HCT116 (cell line): ENCODE data around the gene MAP2K6. TPM values are rescaled to one million over a fixed set of nuclear protein-coding genes. Genes with fewer than 3 reads are reported as not detected.

ENCODE experiments used
- ATAC-seq: fragments of 200-7000 bp; cut with Tn5 transposase; 2 replicates; pipeline ENCODE4 v1.9.1; 2020; ENCODE audit warnings: mild to moderate bottlenecking, moderate library complexity
- BruUV-seq: library from RNA; stranded (reverse); fragments of 400-500 nt; replicated peaks from 2 replicates; lab custom pipeline; 2021; lab: Mats Ljungman, UMichigan
- CTCF ChIA-PET: fragments of 300-600 bp; sonication (Branson Sonifier 250); formaldehyde crosslinking; loops from one replicate; lab custom pipeline; 2021; ENCODE audit warnings: antibody characterized with exemption; lab: Charles Lee
- POLR2A ChIA-PET: fragments of 300-600, 350-600 bp; sonication (Branson Sonifier 250); formaldehyde crosslinking; loops from one replicate; lab custom pipeline; 2021; ENCODE audit warnings: antibody characterized with exemption; lab: Charles Lee
- RAD21 ChIA-PET, 2 experiments: fragments of 300-600 bp; sonication (Branson Sonifier 250); formaldehyde crosslinking; loops; one replicate each; lab custom pipeline; 2023; ENCODE audit warnings: low total read pairs in 2 of 2; ENCODE audit not compliant: uncharacterized antibody in 2 of 2, unreplicated experiment in 2 of 2, low non-redundant PET in 1 of 2; lab: Charles Lee
- DNase-seq: peaks from one replicate; pipeline ENCODE4 v3.0.0-alpha.2; 2010; ENCODE audit warnings: low read depth, low spot score
- H2AFZ ChIP-seq: fragments of 200-600 bp; shearing (Covaris generic), sonication (generic); 2 replicates; pipeline ENCODE4 v1.6.1; 2017; ENCODE audit warnings: low read depth, mixed run types, mixed read lengths, antibody characterized with exemption, low read length; ENCODE audit not compliant: poor library complexity, severe bottlenecking
- H3K27ac ChIP-seq: 2 replicates; pipeline ENCODE4 v1.5.1; 2012; ENCODE audit warnings: low read depth, low read length
- H3K27me3 ChIP-seq: fragments of 200-600 bp; sonication (generic); 2 replicates; pipeline ENCODE4 v1.6.1; 2016; ENCODE audit warnings: mixed run types, low read length, mixed read lengths; ENCODE audit not compliant: insufficient read depth
- H3K36me3 ChIP-seq, 2 experiments: fragments of 200-500 bp in 1 of 2; fragments of 200-600 bp in 1 of 2; sonication (Bioruptor generic) in 1 of 2; sonication (generic) in 1 of 2; 2 replicates each; pipeline versions ENCODE4 v1.5.1 to v1.6.1; 2014 to 2016; ENCODE audit warnings: low read length in 2 of 2, inconsistent platforms in 1 of 2, mixed read lengths in 1 of 2, mixed run types in 1 of 2; ENCODE audit not compliant: insufficient read depth in 2 of 2, control insufficient read depth in 1 of 2
- H3K4me1 ChIP-seq, 2 experiments: fragments of 200-600 bp in 1 of 2; sonication (generic) in 1 of 2; 2 replicates each; pipeline versions ENCODE4 v1.5.1 to v1.6.1; 2012 to 2017; ENCODE audit warnings: low read length in 2 of 2, inconsistent platforms in 1 of 2, mild to moderate bottlenecking in 1 of 2, mixed read lengths in 1 of 2, mixed run types in 1 of 2, moderate library complexity in 1 of 2; ENCODE audit not compliant: insufficient read depth in 2 of 2, control insufficient read depth in 1 of 2
- H3K4me2 ChIP-seq: fragments of 200-600 bp; sonication (generic); 2 replicates; pipeline ENCODE4 v1.6.1; 2017; ENCODE audit warnings: mixed run types, low read length, mixed read lengths
- H3K4me3 ChIP-seq, 2 experiments: fragments of 200-600 bp in 1 of 2; sonication (generic) in 1 of 2; replicated peaks in 1 of 2; 2 replicates each; pipeline ENCODE4 v1.5.1; 2011 to 2016; ENCODE audit warnings: low read length in 2 of 2, control low read depth in 1 of 2, low read depth in 1 of 2, mild to moderate bottlenecking in 1 of 2, mixed read lengths in 1 of 2, mixed run types in 1 of 2
- H3K79me2 ChIP-seq: fragments of 200-600 bp; sonication (generic); 2 replicates; pipeline ENCODE4 v1.6.1; 2017; ENCODE audit warnings: mild to moderate bottlenecking, mixed run types, low read length, moderate library complexity, mixed read lengths; ENCODE audit not compliant: insufficient read depth
- H3K9ac ChIP-seq: fragments of 200-600 bp; sonication (generic); 2 replicates; pipeline ENCODE4 v1.6.1; 2016; ENCODE audit warnings: low read length, mixed read lengths
- H3K9me2 ChIP-seq: fragments of 200-600 bp; sonication (generic), shearing (Covaris generic); 2 replicates; pipeline ENCODE4 v1.6.1; 2017; ENCODE audit warnings: mixed run types, mild to moderate bottlenecking, moderate library complexity; ENCODE audit not compliant: insufficient read depth
- H3K9me3 ChIP-seq, 2 experiments: fragments of 200-500 bp in 1 of 2; fragments of 200-600 bp in 1 of 2; sonication (Bioruptor generic) in 1 of 2; sonication (generic) in 1 of 2; 2 replicates each; pipeline ENCODE4 v1.6.1; 2014 to 2017; ENCODE audit warnings: low read length in 2 of 2, mixed read lengths in 2 of 2, inconsistent platforms in 1 of 2, low read depth in 1 of 2, mild to moderate bottlenecking in 1 of 2, mixed run types in 1 of 2, moderate library complexity in 1 of 2; ENCODE audit not compliant: control insufficient read depth in 1 of 2, insufficient read depth in 1 of 2
- H4K20me1 ChIP-seq: fragments of 200-600 bp; sonication (generic), shearing (Covaris generic); 2 replicates; pipeline ENCODE4 v1.6.1; 2017; ENCODE audit warnings: mixed run types, mild to moderate bottlenecking, moderate library complexity; ENCODE audit not compliant: insufficient read depth
- ATF3 ChIP-seq: IDR thresholded peaks from 2 replicates; pipeline ENCODE4 v1.6.1; 2012
- CTCF ChIP-seq, 3 experiments: fragments of 200-600 bp in 1 of 3; sonication (generic) in 1 of 3; IDR thresholded peaks in 2 of 3; conservative IDR thresholded peaks in 1 of 3; 2 replicates each; pipeline ENCODE4 v1.5.1; 2012 to 2017; ENCODE audit warnings: low read depth in 2 of 3, low read length in 2 of 3, antibody characterized with exemption in 1 of 3, borderline replicate concordance in 1 of 3, control low read depth in 1 of 3, mild to moderate bottlenecking in 1 of 3, mixed read lengths in 1 of 3, mixed run types in 1 of 3, moderate library complexity in 1 of 3; ENCODE audit not compliant: insufficient read depth in 1 of 3
- EGR1 ChIP-seq: IDR thresholded peaks from 2 replicates; pipeline ENCODE4 v1.6.1; 2012; ENCODE audit warnings: low read depth
- ELF1 ChIP-seq: IDR thresholded peaks from 2 replicates; pipeline ENCODE4 v1.6.1; 2012; ENCODE audit warnings: low read depth, borderline replicate concordance
- EZH2 ChIP-seq: fragments of 200-600 bp; sonication (generic); IDR thresholded peaks from 2 replicates; pipeline ENCODE4 v1.6.1; 2017; ENCODE audit warnings: antibody characterized with exemption, mixed run types
- FOSL1 ChIP-seq: IDR thresholded peaks from 2 replicates; pipeline ENCODE4 v1.6.1; 2012; ENCODE audit warnings: low read depth
- REST ChIP-seq: IDR thresholded peaks from 2 replicates; pipeline ENCODE4 v1.6.1; 2012; ENCODE audit warnings: low read depth
- SIN3A ChIP-seq: IDR thresholded peaks from 2 replicates; pipeline ENCODE4 v1.6.1; 2012; ENCODE audit warnings: low read depth
- SP1 ChIP-seq: IDR thresholded peaks from 2 replicates; pipeline ENCODE4 v1.6.1; 2012; ENCODE audit warnings: low read depth
- SRF ChIP-seq: IDR thresholded peaks from 2 replicates; pipeline ENCODE4 v1.6.1; 2012; ENCODE audit warnings: low read depth
- intact Hi-C: fragments of 100-400 bp; cut with micrococcal nuclease; formaldehyde crosslinking; loops from 2 replicates; pipeline ENCODE4 v1.10.0; 2022
- total RNA-seq: library from RNA; stranded (reverse); gene quantifications from one replicate; pipeline ENCODE4 v1.2.1, GENCODE V29; 2021; ENCODE audit not compliant: unreplicated experiment

MAP2K6 gene
- total RNA-seq, 1 experiment from 2014 or later: 0.22 TPM

GRCh38 chr17:69388822-69389442 is 25.6 kb upstream of the MAP2K6 start:
- Histone ChIP-seq H3K27ac (no peak overlapping the region), H4K20me1 (no peaks in the 10 kb centered on the region), H3K4me1 (no peaks in the 10 kb centered on the region), H3K4me2 (no peak overlapping the region), H3K9me3 (no peaks in the 10 kb centered on the region), H3K27me3 (no peaks in the 10 kb centered on the region), H2AFZ (no peak overlapping the region), H3K36me3 (no peaks in the 10 kb centered on the region), H3K9me2 (no peaks in the 10 kb centered on the region), H3K79me2 (no peaks in the 10 kb centered on the region), H3K9ac (no peak overlapping the region), H3K4me3 (no peak overlapping the region)
- no peak for TF ChIP-seq EGR1
- TF ChIP-seq SP1: no peak
- no peak for TF ChIP-seq FOSL1
- TF ChIP-seq CTCF (IDR thresholded peaks at IDR 0.05 in 2 of 3, conservative IDR thresholded peaks at IDR 0.05 in 1 of 3; ENCODE audit: borderline replicate concordance in 1 of 3, insufficient read depth in 1 of 3, low read depth in 2 of 3, low read length in 2 of 3): no peak
- TF ChIP-seq EZH2: no peak
- no peak for TF ChIP-seq REST
- TF ChIP-seq ELF1: no peak
- TF ChIP-seq SRF: no peak
- no peak for TF ChIP-seq SIN3A
- TF ChIP-seq ATF3: no peak
- no TSS peak for BruUV-seq
- ChIA-PET CTCF (interaction anchor here (1.5 kb wide), 1 partner anchor 118 kb away, joined by 4 read pairs; no protein-coding TSS in a partner anchor), POLR2A (no interaction called here), RAD21 (no interaction called here)
- DNase-seq (no peak), ATAC-seq (no peak)
- intact Hi-C loops: no loop called here
